H1 (cell line): ENCODE results near the gene NLN. TPM values are rescaled to one million over a fixed set of nuclear protein-coding genes. Genes with fewer than 3 reads are reported as not detected.

Experiments used
- CTCF ChIA-PET: fragments of 300-600 bp; sonication (Branson Sonifier 250); formaldehyde crosslinking; loops from one replicate; lab custom pipeline; 2021; ENCODE audit not compliant: partially characterized antibody; lab: Charles Lee
- POLR2A ChIA-PET: fragments of 300-600 bp; sonication (Branson Sonifier 250); formaldehyde crosslinking; loops from one replicate; lab custom pipeline; 2021; ENCODE audit warnings: inconsistent platforms; ENCODE audit not compliant: partially characterized antibody; lab: Charles Lee
- DNase-seq, 2 experiments: peaks; one replicate each; pipeline versions ENCODE4 v3.0.0 to v3.0.0-alpha.2; 2010 to 2022; ENCODE audit warnings: low spot score in 2 of 2, low read depth in 1 of 2, mixed read lengths in 1 of 2
- FAIRE-seq: peaks from 2 replicates; lab custom pipeline; 2011; peaks lifted over from hg19 to GRCh38; lab: Jason Lieb, UNC
- H2AFZ ChIP-seq: 2 replicates; pipeline ENCODE4 v1.8.1; 2012; ENCODE audit warnings: low read length, inconsistent platforms
- H2AK5ac ChIP-seq: 2 replicates; pipeline ENCODE4 v1.6.1; 2013; ENCODE audit warnings: low read depth, low read length
- H2BK120ac ChIP-seq: replicated peaks from 2 replicates; pipeline ENCODE3; 2013; ENCODE audit warnings: low read depth, low read length, inconsistent platforms
- H2BK12ac ChIP-seq: 2 replicates; pipeline ENCODE4 v1.6.1; 2013; ENCODE audit warnings: low read depth, low read length
- H2BK15ac ChIP-seq: 2 replicates; pipeline ENCODE4 v1.6.1; 2013; ENCODE audit warnings: low read length
- H2BK20ac ChIP-seq: 2 replicates; pipeline ENCODE4 v1.6.1; 2013; ENCODE audit warnings: low read length
- H2BK5ac ChIP-seq: 2 replicates; pipeline ENCODE4 v1.6.1; 2013; ENCODE audit warnings: low read depth, low read length
- H3K14ac ChIP-seq: 2 replicates; pipeline ENCODE4 v1.6.1; 2013; ENCODE audit warnings: inconsistent platforms; ENCODE audit not compliant: insufficient read length
- H3K18ac ChIP-seq: 2 replicates; pipeline ENCODE4 v1.6.1; 2013; ENCODE audit warnings: low read length; ENCODE audit errors: extremely low read depth
- H3K23ac ChIP-seq: 2 replicates; pipeline ENCODE4 v1.6.1; 2013; ENCODE audit warnings: inconsistent platforms; ENCODE audit not compliant: insufficient read length
- H3K23me2 ChIP-seq: 2 replicates; pipeline ENCODE4 v1.6.1; 2013; ENCODE audit warnings: low read depth, low read length
- H3K27ac ChIP-seq: 2 replicates; pipeline ENCODE4 v1.6.1; 2011; ENCODE audit warnings: low read depth, low read length, inconsistent platforms
- H3K27me3 ChIP-seq, 4 experiments: replicated peaks in 1 of 4; 1 replicate in 1 of 4; 2 replicates in 3 of 4; pipeline versions ENCODE4 v1.6.1 to v1.8.1; 2011 to 2013; ENCODE audit warnings: low read length in 3 of 4, mild to moderate bottlenecking in 3 of 4, inconsistent platforms in 2 of 4, mixed read lengths in 2 of 4, moderate library complexity in 1 of 4; ENCODE audit not compliant: control insufficient read depth in 3 of 4, insufficient read depth in 3 of 4; ENCODE audit errors: extremely low read depth in 1 of 4
- H3K36me3 ChIP-seq, 4 experiments: 2 replicates each; pipeline versions ENCODE4 v1.6.1 to v1.8.1; 2011 to 2013; ENCODE audit warnings: mild to moderate bottlenecking in 4 of 4, low read length in 3 of 4, moderate library complexity in 2 of 4, control low read depth in 1 of 4, inconsistent platforms in 1 of 4; ENCODE audit not compliant: insufficient read depth in 4 of 4, control insufficient read depth in 2 of 4
- H3K4ac ChIP-seq: replicated peaks from 2 replicates; pipeline ENCODE3; 2013; ENCODE audit warnings: low read length, low read depth, mixed read lengths, inconsistent platforms; ENCODE audit not compliant: insufficient read length
- H3K4me1 ChIP-seq, 4 experiments: replicated peaks in 1 of 4; 1 replicate in 1 of 4; 2 replicates in 3 of 4; pipeline versions ENCODE4 v1.6.1 to v1.8.1; 2011 to 2013; ENCODE audit warnings: low read length in 3 of 4, inconsistent platforms in 2 of 4, mixed read lengths in 1 of 4; ENCODE audit not compliant: insufficient read depth in 4 of 4, control insufficient read depth in 3 of 4
- H3K4me2 ChIP-seq, 2 experiments: 2 replicates each; pipeline versions ENCODE4 v1.6.1 to v1.8.1; 2011 to 2013; ENCODE audit warnings: low read depth in 2 of 2, low read length in 2 of 2, control low read depth in 1 of 2, inconsistent platforms in 1 of 2, mild to moderate bottlenecking in 1 of 2; ENCODE audit not compliant: insufficient read depth in 1 of 2
- H3K4me3 ChIP-seq, 4 experiments: fragments of 200-600, 300-600 bp in 1 of 4; sonication (generic), shearing (Covaris generic), sonication (Bioruptor Twin) in 1 of 4; 2 replicates each; pipeline versions ENCODE4 v1.5.1 to v1.8.1; 2011 to 2016; ENCODE audit warnings: low read length in 4 of 4, low read depth in 3 of 4, control low read depth in 2 of 4, inconsistent platforms in 2 of 4, mild to moderate bottlenecking in 2 of 4, mixed read lengths in 1 of 4, moderate library complexity in 1 of 4; ENCODE audit not compliant: insufficient read depth in 2 of 4; ENCODE audit errors: extremely low read depth in 1 of 4
- H3K56ac ChIP-seq: replicated peaks from 2 replicates; pipeline ENCODE3; 2013; ENCODE audit warnings: low read depth, mild to moderate bottlenecking, mixed read lengths, low read length, inconsistent platforms; ENCODE audit not compliant: insufficient read length
- H3K79me1 ChIP-seq: 2 replicates; pipeline ENCODE4 v1.6.1; 2013; ENCODE audit warnings: low read depth, low read length, control low read depth
- H3K79me2 ChIP-seq, 2 experiments: 2 replicates each; pipeline versions ENCODE4 v1.6.1 to v1.8.1; 2012 to 2013; ENCODE audit warnings: low read length in 2 of 2, mild to moderate bottlenecking in 2 of 2, inconsistent platforms in 1 of 2; ENCODE audit not compliant: insufficient read depth in 2 of 2, control insufficient read depth in 1 of 2
- H3K9ac ChIP-seq, 4 experiments: replicated peaks in 1 of 4; 1 replicate in 1 of 4; 2 replicates in 3 of 4; pipeline versions ENCODE4 v1.6.1 to v1.8.1; 2011 to 2013; ENCODE audit warnings: low read depth in 3 of 4, low read length in 3 of 4, control low read depth in 2 of 4, mild to moderate bottlenecking in 2 of 4, moderate library complexity in 2 of 4, inconsistent platforms in 1 of 4; ENCODE audit errors: extremely low read depth in 1 of 4
- H3K9me3 ChIP-seq, 2 experiments: 2 replicates each; pipeline versions ENCODE4 v1.6.1 to v1.8.1; 2012 to 2013; ENCODE audit warnings: mild to moderate bottlenecking in 2 of 2, moderate library complexity in 2 of 2, control low read depth in 1 of 2, inconsistent platforms in 1 of 2, low read depth in 1 of 2, low read length in 1 of 2, mixed read lengths in 1 of 2; ENCODE audit not compliant: insufficient read depth in 2 of 2
- H4K20me1 ChIP-seq, 2 experiments: replicated peaks in 1 of 2; 2 replicates each; pipeline versions ENCODE3 to v1.8.1; 2011 to 2013; ENCODE audit warnings: inconsistent platforms in 2 of 2, low read length in 2 of 2, mild to moderate bottlenecking in 1 of 2; ENCODE audit not compliant: insufficient read depth in 2 of 2, control insufficient read depth in 1 of 2
- H4K5ac ChIP-seq: 2 replicates; pipeline ENCODE4 v1.6.1; 2013; ENCODE audit warnings: low read length, low read depth, mixed read lengths, inconsistent platforms; ENCODE audit not compliant: insufficient read length
- H4K8ac ChIP-seq: 2 replicates; pipeline ENCODE4 v1.8.0; 2013; ENCODE audit warnings: mild to moderate bottlenecking, moderate library complexity, low read length, inconsistent platforms; ENCODE audit not compliant: insufficient read depth; ENCODE audit errors: extremely low read depth
- H4K91ac ChIP-seq: replicated peaks from 2 replicates; pipeline ENCODE3; 2013; ENCODE audit warnings: low read length, mixed read lengths, inconsistent platforms; ENCODE audit not compliant: insufficient read length
- CREB1 ChIP-seq: IDR thresholded peaks from 2 replicates; pipeline ENCODE4 v1.6.1; 2012; ENCODE audit warnings: inconsistent platforms
- CTBP2 ChIP-seq: IDR thresholded peaks from 2 replicates; pipeline ENCODE4 v1.7.0; 2011; ENCODE audit warnings: borderline replicate concordance, mild to moderate bottlenecking, moderate library complexity, mixed read lengths, low read length; ENCODE audit not compliant: insufficient read depth, insufficient read length
- HDAC2 ChIP-seq, 2 experiments: fragments of 300-600 bp in 1 of 2; sonication (generic) in 1 of 2; IDR thresholded peaks; 2 replicates each; pipeline ENCODE4 v1.6.1; 2011 to 2012; ENCODE audit warnings: low read depth in 2 of 2, low read length in 2 of 2, mild to moderate bottlenecking in 2 of 2, moderate library complexity in 2 of 2, borderline replicate concordance in 1 of 2, inconsistent platforms in 1 of 2
- WGBS, 2 experiments: shearing (Covaris generic) in 1 of 2; methylation state at CpG; one replicate each; pipeline versions ENCODE4 v1.1.6 to v1.1.7; 2013 to 2015; ENCODE audit warnings: low lambda C conversion rate in 2 of 2, mixed read lengths in 2 of 2, inconsistent platforms in 1 of 2, low coverage in 1 of 2, missing lambda C conversion rate in 1 of 2; ENCODE audit not compliant: insufficient replicate concordance in 2 of 2, insufficient coverage in 1 of 2, insufficient read length in 1 of 2; ENCODE audit errors: extremely low coverage in 1 of 2, missing lambda C conversion rate in 1 of 2; 5-methylcytosine and 5-hydroxymethylcytosine counted together
- polyA plus RNA-seq, 7 experiments: library from polyadenylated mRNA; depleted of rRNA in 3 of 7; stranded (reverse) in 5 of 7; unstranded in 2 of 7; fragments of >200 nt in 5 of 7; fragments of 200-250 nt in 2 of 7; gene quantifications; 1 replicate in 5 of 7; 2 replicates in 1 of 7; 4 replicates in 1 of 7; pipeline versions ENCODE4 v1.2.1 to v1.2.3, GENCODE V29; 2011 to 2013; ENCODE audit warnings: missing spikeins in 2 of 7, mixed read lengths in 2 of 7
- total RNA-seq: library from RNA; stranded (reverse); fragmentation: NEBNext Ultra II Directional; extraction: Animal tissue kit (Norgen Biotek cat#: 25700); gene quantifications from 2 replicates; pipeline ENCODE4 v1.2.1, GENCODE V29; 2021

The NLN gene
- total and polyA plus RNA-seq, 2 of the 8 experiments (the other 6 are each of a cell fraction or from before 2014, with no cell fraction given): 46.7 to 192 TPM

GRCh38 chr5:65708145-65708544 lies 13.9 kb upstream of the NLN start:
- Histone ChIP-seq H3K9ac (no peak overlapping the region), H3K4me1 (no peaks in the 10 kb centered on the region), H4K8ac (no peak overlapping the region), H3K14ac (no peak overlapping the region), H3K18ac (no peak overlapping the region), H2BK12ac (no peak overlapping the region), H2BK120ac (no peak overlapping the region), H3K4me2 (no peak overlapping the region), H2AK5ac (no peak overlapping the region), H3K23me2 (no peaks in the 10 kb centered on the region; the same call in 1 of the 2 replicates), H2BK20ac (no peak overlapping the region), H2BK15ac (no peak overlapping the region), H3K36me3 (peaks cover 0 to 30% (median 3%) of the 10 kb centered on the region in 4 experiments; a peak in 4 of 8 replicates), H3K27ac (no peak overlapping the region), H3K9me3 (no peaks in the 10 kb centered on the region), H3K79me1 (no peaks in the 10 kb centered on the region), H3K4ac (no peak overlapping the region), H4K91ac (no peak overlapping the region), H2BK5ac (no peak overlapping the region), H3K56ac (no peak overlapping the region), H3K79me2 (no peaks in the 10 kb centered on the region), H2AFZ (no peak overlapping the region), H3K27me3 (no peaks in the 10 kb centered on the region), H3K4me3 (no peak overlapping the region), H4K5ac (no peak overlapping the region), H3K23ac (no peak overlapping the region), H4K20me1 (no peaks in the 10 kb centered on the region)
- ChIA-PET POLR2A (no interaction called here), CTCF (no interaction called here)
- DNase-seq: no peak
- WGBS, 2 experiments: 94% methylated on average over 4 of the region's 4 CpGs; no CpG with 5 or more reads in 1 of the 2 experiments
- no peak for FAIRE-seq
- no peak for TF ChIP-seq HDAC2 (IDR thresholded peaks at IDR 0.05; ENCODE audit: borderline replicate concordance in 1 of 2, low read depth in 2 of 2, low read length in 2 of 2)
- no peak for TF ChIP-seq CTBP2
- TF ChIP-seq CREB1: no peak
